Stimulated activated naive B cell treated with anti-CD40 and anti-IgM and Interleukin-4, amounts not matched to agents 10 μg/mL and 1 μg/mL and 100 μg/mL, for 72 hours (primary cell): Measurements from ENCODE around the gene CAPZA1.
A peak's percentile ranks its signal among the peaks of the same experiment; 100 is the strongest.

Experiments
- ATAC-seq, 2 donors: fragments of 150-1000 bp; cut with Tn5 transposase; replicated peaks; 2 replicates each; pipeline ENCODE4 v1.10.0; 2021; ENCODE audit warnings: moderate library complexity in 1 of 2
- DNase-seq: peaks from one replicate; pipeline ENCODE4 v3.0.0; 2021
- H3K27ac Mint-ChIP-seq: one replicate; pipeline ENCODE4 v1.8.0; 2022; ENCODE audit warnings: mild to moderate bottlenecking, mixed read lengths
- H3K27me3 Mint-ChIP-seq, 2 donors: one replicate each; pipeline ENCODE4 v1.8.0; 2022; ENCODE audit warnings: mixed read lengths in 2 of 2
- H3K36me3 Mint-ChIP-seq, 2 donors: one replicate each; pipeline ENCODE4 v1.8.0; 2022; ENCODE audit warnings: mixed read lengths in 2 of 2, mild to moderate bottlenecking in 1 of 2
- H3K4me1 Mint-ChIP-seq, 2 donors: one replicate each; pipeline ENCODE4 v1.8.0; 2022; ENCODE audit warnings: mixed read lengths in 2 of 2, mild to moderate bottlenecking in 1 of 2
- H3K4me3 Mint-ChIP-seq, 2 donors: one replicate each; pipeline ENCODE4 v1.8.0; 2022; ENCODE audit warnings: mild to moderate bottlenecking in 2 of 2, mixed read lengths in 2 of 2, moderate library complexity in 1 of 2
- H3K9me3 Mint-ChIP-seq, 2 donors: one replicate each; pipeline ENCODE4 v1.8.0; 2022; ENCODE audit warnings: mixed read lengths in 2 of 2, mild to moderate bottlenecking in 1 of 2

The CAPZA1 gene

DNA sequence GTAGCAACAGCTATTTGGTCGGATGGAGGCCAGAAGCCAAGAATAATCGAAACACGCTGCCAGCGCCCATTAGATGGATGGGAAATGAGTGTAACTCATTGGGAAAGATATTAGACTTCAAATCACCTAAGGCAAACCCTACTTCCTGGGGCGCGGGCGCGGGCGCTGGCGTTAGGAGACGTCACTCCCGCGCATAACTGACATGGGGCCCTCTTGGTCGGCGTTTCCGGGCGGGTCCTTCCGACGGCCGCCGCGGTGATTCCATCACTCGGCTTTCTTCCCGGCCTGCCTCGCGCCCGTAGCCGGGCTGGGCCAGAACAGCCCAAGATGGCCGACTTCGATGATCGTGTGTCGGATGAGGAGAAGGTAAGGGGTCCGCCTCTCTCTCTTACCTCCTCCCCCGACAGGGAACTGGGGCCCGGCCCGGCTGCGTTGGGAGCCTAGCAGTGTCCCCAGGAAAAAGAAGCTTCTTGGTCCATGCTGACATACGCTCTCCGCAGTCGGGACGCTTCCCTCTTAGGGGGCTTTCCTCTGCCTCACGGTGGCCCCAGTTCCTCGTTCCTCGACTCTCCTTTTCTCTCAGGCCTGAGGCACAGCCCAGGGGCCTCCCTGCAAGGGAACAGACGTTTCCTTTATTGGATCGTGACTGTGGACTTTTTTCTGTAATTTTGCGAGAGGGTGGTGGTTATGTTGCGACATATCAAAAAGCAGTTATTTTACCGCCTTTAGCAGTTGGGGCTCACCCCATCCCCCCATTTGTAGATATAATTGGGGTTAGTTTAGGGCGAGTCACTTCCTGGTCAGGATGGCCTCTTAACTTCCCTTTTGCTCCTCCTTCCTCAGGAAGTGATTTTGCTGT is at the start of gene CAPZA1:
TSS of gene CAPZA1 (plus strand) at position 315 of the 859 bp plus-strand sequence. CDS start at position 328, 13 bp downstream.
- peaks cover 7 to 36% of the 10 kb centered on the region in 2 donors for H3K4me1 Mint-ChIP-seq
- H3K27ac Mint-ChIP-seq, result peak within 1 kb of the TSS; percentile 99
- ATAC-seq (peak; percentile 89 to 90), DNase-seq (peak; percentile 90)
- H3K4me3 Mint-ChIP-seq, result peak within 1 kb of the TSS; percentile 91 to 99
- H3K9me3 Mint-ChIP-seq, result no peaks in the 10 kb centered on the region
- no peaks in the 10 kb centered on the region for H3K27me3 Mint-ChIP-seq
- peaks cover 13 to 37% of the 10 kb centered on the region in 2 donors for H3K36me3 Mint-ChIP-seq

DNA sequence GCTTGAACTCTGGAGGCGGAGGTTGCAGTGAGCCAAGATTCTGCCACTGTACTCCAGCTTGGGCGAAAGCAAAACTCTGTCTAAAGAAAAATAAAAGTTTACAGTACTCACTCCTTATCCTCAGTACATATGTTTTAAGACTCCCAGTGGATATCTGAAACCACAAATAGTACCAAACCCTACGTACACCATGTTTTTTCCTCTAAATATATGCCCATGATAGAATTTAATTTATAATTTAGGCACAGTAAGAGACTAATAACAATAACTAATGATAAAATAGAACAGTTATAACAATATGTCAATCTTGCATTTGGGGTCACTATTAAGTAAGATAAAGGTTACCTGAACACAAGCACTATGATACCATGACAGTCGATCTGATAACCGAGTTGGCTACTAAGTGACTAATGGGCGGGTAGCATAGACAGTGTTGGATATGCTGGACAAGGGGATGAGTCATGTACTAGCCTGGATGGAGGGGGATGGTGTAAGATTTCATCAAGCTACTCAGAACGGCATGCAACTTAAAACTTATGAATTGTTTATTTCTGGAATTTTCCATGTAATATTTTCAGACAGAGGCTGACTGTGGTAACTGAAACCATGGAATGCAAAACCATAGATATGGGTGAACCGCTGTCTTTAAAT is 44.4 kb upstream of the CAPZA1 start:
- H3K4me1 Mint-ChIP-seq, result no peaks in the 10 kb centered on the region
- peaks cover 18 to 38% of the 10 kb centered on the region in 2 donors for H3K36me3 Mint-ChIP-seq
- H3K9me3 Mint-ChIP-seq, result no peaks in the 10 kb centered on the region
- ATAC-seq (no peak), DNase-seq (no peak)
- H3K27ac Mint-ChIP-seq, result no peak overlapping the region
- H3K27me3 Mint-ChIP-seq, result no peaks in the 10 kb centered on the region
- H3K4me3 Mint-ChIP-seq, result no peak overlapping the region

DNA sequence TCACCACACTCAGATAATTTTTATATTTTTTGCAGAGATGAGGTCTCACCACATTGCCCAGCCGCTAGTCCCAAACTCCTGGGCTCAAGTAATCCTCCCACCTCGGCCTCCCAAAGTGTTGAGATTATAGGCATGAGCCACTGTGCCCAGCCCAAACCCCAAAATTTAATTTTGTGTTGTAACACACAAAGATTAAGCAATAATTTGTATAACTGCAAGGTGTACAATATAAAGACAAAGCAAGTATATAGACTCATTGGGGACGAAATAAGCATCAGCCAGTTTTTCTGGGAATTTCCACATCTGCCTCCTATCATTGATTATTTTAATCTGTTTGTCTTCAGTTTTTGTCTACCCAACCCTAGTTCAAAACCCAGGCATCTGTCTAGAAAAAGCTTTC is 43.4 kb upstream of the CAPZA1 start:
- Mint-ChIP-seq H3K27ac (no peak overlapping the region), H3K36me3 (peaks cover 19 to 41% of the 10 kb centered on the region in 2 donors), H3K27me3 (no peaks in the 10 kb centered on the region), H3K9me3 (no peaks in the 10 kb centered on the region), H3K4me3 (no peak overlapping the region), H3K4me1 (no peaks in the 10 kb centered on the region)
- no peak for ATAC-seq
- no peak for DNase-seq

DNA sequence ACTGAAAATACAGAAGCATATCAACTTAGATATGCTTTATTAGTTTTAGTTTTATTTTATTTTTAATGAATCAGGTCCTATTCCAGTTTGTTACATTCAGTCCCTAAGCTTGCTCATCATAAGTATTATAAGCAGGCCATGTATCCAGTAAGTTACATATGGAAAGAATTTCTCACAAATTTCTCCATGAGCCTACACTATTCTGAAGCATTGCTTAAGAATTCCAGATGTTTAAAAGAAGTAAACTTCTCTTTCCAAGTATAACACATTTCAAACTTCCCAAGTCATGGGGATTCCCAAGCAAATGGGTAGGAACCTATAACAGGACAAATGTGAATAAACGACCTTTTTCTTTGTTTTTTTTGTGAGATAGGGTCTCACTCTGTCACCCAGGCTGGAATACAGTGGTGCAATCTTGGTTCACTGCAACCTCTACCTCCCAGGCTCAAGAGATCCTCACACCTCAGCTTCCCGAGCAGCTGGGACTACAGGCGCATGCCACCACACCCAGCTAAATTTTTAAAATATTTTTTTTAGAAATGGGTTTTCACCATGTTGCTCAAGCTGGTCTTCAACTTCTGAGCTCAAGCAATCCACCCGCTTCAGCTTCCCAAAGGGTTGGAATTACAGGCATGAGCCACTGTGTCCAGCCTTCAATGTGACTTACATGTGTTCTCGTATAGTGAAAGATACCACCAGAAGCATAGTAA is 39.7 kb upstream of the CAPZA1 start:
- ATAC-seq (no peak), DNase-seq (no peak)
- Mint-ChIP-seq H3K27me3 (no peaks in the 10 kb centered on the region), H3K36me3 (peaks cover 16 to 31% of the 10 kb centered on the region in 2 donors), H3K4me3 (no peak overlapping the region), H3K9me3 (no peaks in the 10 kb centered on the region), H3K27ac (no peak overlapping the region), H3K4me1 (no peaks in the 10 kb centered on the region)

DNA sequence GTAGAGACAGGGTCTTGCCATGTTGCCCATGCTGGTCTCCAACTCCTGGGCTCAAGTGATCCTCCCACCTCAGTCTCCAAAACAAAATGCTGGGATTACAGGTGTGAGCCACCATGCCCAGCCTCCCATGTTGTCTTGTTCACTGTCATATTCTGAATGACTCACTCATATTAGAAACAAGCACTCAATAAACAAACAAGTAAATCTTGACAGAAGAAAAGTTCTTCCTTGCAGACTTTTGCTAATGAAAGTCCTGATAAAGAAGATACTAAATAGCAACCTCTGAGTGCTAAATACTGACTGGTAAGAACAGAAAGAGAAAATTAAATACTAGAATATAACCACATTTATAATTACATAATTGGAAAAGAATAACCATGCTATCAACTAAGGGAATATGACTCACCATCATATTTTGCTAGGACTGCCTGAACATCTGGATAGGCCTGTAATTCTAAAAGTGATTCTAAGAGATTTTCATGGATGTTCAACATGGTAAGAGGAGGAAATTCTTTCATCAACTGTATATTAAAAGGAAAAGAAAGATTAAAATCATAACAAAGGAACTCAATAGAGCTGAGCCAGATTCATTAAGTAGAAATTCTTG is 37.9 kb upstream of the CAPZA1 start:
- peaks cover 14 to 19% of the 10 kb centered on the region in 2 donors for H3K36me3 Mint-ChIP-seq
- no peaks in the 10 kb centered on the region for H3K27me3 Mint-ChIP-seq
- H3K4me3 Mint-ChIP-seq, result no peak overlapping the region
- H3K4me1 Mint-ChIP-seq, result no peaks in the 10 kb centered on the region
- H3K9me3 Mint-ChIP-seq, result no peaks in the 10 kb centered on the region
- no peak overlapping the region for H3K27ac Mint-ChIP-seq
- no peak for ATAC-seq
- DNase-seq, result no peak

DNA sequence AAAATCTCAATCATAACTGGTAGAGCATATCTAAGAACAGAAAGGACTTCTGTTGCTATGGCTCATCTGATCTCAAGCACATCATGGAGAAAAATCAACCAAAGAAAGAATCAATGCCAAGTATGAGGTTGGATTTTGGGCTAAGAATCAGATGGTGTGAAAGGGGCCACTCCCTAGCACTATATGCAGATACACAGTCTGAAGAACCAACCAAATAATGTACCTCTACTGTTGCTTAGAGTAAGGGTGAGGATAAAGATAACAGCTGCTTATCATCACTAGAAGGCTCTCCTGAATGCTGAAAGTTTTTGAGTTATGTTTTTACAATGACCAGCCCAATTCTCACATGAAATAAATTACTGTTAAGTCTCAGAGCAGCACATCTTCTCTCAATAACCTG is 36.3 kb upstream of the CAPZA1 start:
- no peak overlapping the region for H3K27ac Mint-ChIP-seq

DNA sequence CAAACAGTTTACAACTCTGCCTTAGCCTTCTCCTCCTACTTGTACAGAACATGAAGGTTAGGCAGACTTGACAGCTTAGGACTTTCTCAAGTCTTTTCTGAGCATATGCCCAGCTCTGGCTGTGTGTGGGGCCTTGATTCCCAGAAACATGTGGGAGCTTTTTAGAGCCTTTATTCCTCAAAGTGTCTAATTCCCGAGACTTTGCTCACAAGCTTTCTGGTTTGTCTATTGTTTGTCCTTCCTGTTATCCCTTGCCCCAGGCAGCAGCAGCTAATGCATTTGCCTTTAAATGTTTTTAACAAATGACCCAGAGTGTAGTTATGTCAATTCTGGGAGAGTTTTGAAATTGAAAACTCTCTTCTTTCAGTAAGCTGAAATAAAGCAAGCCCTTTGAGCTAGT is 29.9 kb upstream of the CAPZA1 start:
- H3K4me3 Mint-ChIP-seq, result no peak overlapping the region
- peaks cover 7 to 8% of the 10 kb centered on the region in 2 donors for H3K9me3 Mint-ChIP-seq
- no peaks in the 10 kb centered on the region for H3K27me3 Mint-ChIP-seq
- H3K27ac Mint-ChIP-seq, result no peak overlapping the region
- peaks cover 23 to 32% of the 10 kb centered on the region in 2 donors for H3K36me3 Mint-ChIP-seq
- H3K4me1 Mint-ChIP-seq, result no peaks in the 10 kb centered on the region
- no peak for DNase-seq
- ATAC-seq, result no peak

More for the DNA sequence above, 36.3 kb upstream of the CAPZA1 start:
- Mint-ChIP-seq H3K9me3 (no peaks in the 10 kb centered on the region), H3K4me1 (no peaks in the 10 kb centered on the region), H3K36me3 (peaks cover 11 to 19% of the 10 kb centered on the region in 2 donors), H3K27me3 (no peaks in the 10 kb centered on the region), H3K4me3 (no peak overlapping the region)
- no peak for DNase-seq
- no peak for ATAC-seq

DNA sequence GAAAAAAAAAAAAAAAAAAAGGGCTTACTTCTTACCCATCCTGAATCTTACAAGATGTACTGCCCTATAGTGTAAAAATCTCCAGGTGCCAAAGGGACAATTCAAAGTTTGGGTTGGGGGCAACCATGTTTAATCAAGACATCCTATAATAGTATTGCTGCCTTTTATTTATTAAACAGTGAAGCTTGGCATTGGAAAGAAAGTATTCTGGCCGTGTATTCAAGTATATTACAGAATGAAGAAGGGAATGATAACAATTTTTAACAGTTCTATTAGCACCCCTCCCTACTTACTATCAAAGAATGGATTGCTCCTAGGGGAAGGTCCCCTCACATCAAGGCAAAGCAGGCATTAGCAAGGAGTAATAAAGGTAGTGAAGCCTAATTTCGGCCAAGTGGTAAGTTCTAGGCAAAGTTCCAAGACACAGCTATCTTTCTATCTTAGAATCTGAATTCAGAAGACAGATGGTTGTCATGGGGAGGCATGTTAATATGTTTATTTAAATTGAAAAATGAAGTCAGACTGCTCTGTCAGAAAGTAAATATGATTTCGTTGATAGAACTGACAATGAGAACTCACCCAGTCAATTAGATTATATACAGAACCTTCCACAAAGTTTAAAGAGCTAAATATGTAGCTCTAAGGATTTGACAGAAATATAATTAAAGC is 25.3 kb upstream of the CAPZA1 start:
- DNase-seq (no peak), ATAC-seq (no peak)
- Mint-ChIP-seq H3K4me3 (no peak overlapping the region), H3K9me3 (peaks cover 4 to 5% of the 10 kb centered on the region in 2 donors), H3K4me1 (no peaks in the 10 kb centered on the region), H3K27ac (no peak overlapping the region), H3K36me3 (peaks cover 17 to 21% of the 10 kb centered on the region in 2 donors), H3K27me3 (no peaks in the 10 kb centered on the region)

DNA sequence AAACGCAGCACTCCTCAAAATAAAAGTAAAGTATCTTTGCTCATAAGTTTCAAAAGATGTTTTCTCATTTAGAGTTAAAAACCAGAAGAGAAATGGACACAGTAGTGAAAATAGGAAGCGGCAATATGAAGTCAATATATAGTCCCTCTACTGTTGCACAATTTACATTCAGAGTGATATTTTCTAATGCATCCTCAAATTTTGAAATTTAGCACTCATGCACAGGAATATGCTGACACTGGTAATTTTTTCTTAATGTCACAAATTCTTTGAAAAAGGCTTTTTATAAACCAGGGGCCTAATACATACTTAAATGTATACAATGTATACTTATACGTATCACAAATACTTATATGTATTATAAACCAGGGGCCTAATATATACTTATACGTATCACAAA is 20.2 kb upstream of the CAPZA1 start:
- Mint-ChIP-seq H3K27ac (no peak overlapping the region), H3K9me3 (no peaks in the 10 kb centered on the region), H3K4me3 (no peak overlapping the region), H3K36me3 (peaks cover 11 to 22% of the 10 kb centered on the region in 2 donors), H3K4me1 (no peaks in the 10 kb centered on the region), H3K27me3 (no peaks in the 10 kb centered on the region)
- ATAC-seq (no peak), DNase-seq (no peak)

DNA sequence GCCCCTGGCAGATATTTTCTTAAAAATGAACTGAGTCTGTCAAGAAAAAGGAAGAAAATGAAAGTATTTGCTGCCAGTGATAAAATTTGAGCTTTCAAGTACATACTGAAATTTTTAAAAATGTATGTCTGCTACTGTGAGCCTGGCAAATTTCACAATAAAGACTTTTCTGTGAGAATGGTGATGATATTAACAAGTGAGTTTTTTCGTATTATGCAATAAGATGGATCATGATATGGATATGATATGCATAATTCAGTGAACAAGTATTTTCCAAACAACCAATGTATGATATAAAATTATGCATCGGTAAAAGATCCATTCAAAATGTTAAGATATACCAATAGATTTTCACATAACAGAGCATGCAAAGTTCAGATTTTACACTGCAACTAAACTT is 16.6 kb upstream of the CAPZA1 start:
- ATAC-seq, result no peak

DNA sequence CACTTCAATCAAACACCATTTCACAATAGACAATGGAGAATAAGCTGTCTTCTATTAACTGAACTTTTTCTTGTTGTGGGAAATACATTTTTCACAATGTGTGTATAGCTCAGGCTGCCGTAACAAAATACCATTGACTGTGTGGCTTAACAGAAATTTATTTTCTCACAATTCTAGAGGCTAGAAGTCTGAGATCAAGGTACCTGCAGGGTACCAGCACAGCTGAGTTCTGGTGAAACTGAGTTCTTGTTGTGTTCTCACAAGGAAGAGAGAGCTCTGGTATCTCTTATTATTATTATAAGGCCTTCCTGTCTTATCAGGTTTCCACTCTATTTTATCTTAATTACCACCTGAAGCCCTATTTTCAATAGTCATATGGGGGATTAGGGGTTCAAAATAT is 16.1 kb upstream of the CAPZA1 start:
- Mint-ChIP-seq H3K4me3 (no peak overlapping the region), H3K27ac (no peak overlapping the region), H3K9me3 (no peaks in the 10 kb centered on the region), H3K36me3 (peaks cover 19 to 36% of the 10 kb centered on the region in 2 donors), H3K27me3 (no peaks in the 10 kb centered on the region), H3K4me1 (peaks cover 3 to 8% of the 10 kb centered on the region in 2 donors)
- ATAC-seq (no peak), DNase-seq (no peak)

More for the DNA sequence above, 16.6 kb upstream of the CAPZA1 start:
- Mint-ChIP-seq H3K27me3 (no peaks in the 10 kb centered on the region), H3K27ac (no peak overlapping the region), H3K4me1 (peaks cover 3 to 8% of the 10 kb centered on the region in 2 donors), H3K4me3 (no peak overlapping the region), H3K9me3 (no peaks in the 10 kb centered on the region), H3K36me3 (peaks cover 19 to 36% of the 10 kb centered on the region in 2 donors)
- no peak for DNase-seq

DNA sequence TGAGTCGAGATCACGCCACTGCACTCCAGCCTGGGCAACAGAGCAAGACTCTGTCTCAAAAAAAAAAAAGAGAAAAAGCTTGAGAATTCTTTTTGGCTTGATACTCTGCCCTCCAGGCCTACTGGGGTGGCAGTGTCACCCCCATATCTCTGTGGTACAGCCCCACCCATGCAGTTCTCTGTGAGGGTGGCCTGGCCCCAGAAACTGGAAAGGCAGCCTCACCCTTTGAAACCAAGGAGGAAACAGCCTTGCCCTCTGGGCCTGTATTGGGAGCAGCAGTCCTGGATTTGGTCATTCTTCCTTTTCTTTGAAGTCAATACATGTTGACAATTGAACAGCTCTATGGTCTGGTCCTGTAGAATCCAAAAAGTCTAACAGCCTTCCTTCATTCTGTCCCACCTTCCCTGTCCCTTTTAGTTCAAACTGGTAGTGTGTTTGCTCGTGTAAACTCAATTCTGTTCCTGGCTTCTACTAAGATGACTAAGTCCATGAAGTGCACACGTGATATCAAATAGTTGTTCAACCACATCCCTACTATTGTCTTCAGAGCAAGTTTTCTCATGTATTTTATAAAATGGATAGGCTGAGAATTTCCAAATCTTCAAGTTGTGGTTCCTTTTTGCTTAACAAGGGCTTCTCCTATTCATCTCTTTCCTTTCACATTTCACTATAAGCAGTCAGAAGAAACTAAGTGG is 13.9 kb upstream of the CAPZA1 start:
- H3K27ac Mint-ChIP-seq, result no peak overlapping the region
- peaks cover 26 to 41% of the 10 kb centered on the region in 2 donors for H3K36me3 Mint-ChIP-seq
- no peaks in the 10 kb centered on the region for H3K27me3 Mint-ChIP-seq
- ATAC-seq (no peak), DNase-seq (no peak)
- no peaks in the 10 kb centered on the region for H3K9me3 Mint-ChIP-seq
- no peak overlapping the region for H3K4me3 Mint-ChIP-seq
- H3K4me1 Mint-ChIP-seq, result peaks cover 3 to 8% of the 10 kb centered on the region in 2 donors

DNA sequence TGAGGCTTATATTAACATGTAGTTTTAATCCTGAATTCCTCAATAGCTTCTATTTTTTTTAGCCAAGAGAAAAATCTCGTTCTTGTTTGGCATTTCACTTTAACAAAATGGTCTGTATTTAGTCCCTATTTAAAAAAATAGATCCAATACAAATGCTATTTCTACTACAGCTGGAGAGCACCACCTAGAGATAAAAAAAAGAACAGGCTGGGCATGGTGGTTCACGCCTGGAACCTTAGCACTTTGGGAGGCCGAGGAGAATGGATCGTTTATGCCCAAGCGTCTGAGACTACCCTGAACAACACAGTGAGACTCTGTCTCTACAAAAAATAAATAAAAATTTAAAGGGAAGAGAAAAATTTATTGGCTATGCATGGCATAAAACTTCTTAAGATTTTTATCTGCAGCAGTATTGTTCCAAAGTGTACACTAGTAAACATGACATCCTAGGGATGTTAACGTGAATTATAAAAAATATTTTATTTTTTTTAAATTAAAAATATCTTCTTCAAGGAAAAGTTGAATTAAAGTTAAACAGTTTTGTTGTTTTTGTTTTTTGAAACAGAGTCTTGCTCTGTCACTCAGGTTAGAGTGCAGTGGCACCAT is 5.1 kb upstream of the CAPZA1 start:
- H3K27ac Mint-ChIP-seq, result no peak overlapping the region
- peaks cover 0 to 4% of the 10 kb centered on the region in 2 donors for H3K4me1 Mint-ChIP-seq
- H3K27me3 Mint-ChIP-seq, result no peaks in the 10 kb centered on the region
- H3K36me3 Mint-ChIP-seq, result peaks cover 11 to 22% of the 10 kb centered on the region in 2 donors
- H3K9me3 Mint-ChIP-seq, result no peaks in the 10 kb centered on the region
- no peak overlapping the region for H3K4me3 Mint-ChIP-seq
- DNase-seq, result no peak
- ATAC-seq, result no peak
